ENCODE data around the gene PAPPA2. TPM values are rescaled to one million over a fixed set of nuclear protein-coding genes. Genes with fewer than 3 reads are reported as not detected.

The PAPPA2 gene
- total and polyA plus RNA-seq, 9 of the 15 experiments (the other 6 are each of a cell fraction or from before 2014, with no cell fraction given), result 0.01 to 0.15 (median 0.05) TPM; not detected in 2

DNA sequence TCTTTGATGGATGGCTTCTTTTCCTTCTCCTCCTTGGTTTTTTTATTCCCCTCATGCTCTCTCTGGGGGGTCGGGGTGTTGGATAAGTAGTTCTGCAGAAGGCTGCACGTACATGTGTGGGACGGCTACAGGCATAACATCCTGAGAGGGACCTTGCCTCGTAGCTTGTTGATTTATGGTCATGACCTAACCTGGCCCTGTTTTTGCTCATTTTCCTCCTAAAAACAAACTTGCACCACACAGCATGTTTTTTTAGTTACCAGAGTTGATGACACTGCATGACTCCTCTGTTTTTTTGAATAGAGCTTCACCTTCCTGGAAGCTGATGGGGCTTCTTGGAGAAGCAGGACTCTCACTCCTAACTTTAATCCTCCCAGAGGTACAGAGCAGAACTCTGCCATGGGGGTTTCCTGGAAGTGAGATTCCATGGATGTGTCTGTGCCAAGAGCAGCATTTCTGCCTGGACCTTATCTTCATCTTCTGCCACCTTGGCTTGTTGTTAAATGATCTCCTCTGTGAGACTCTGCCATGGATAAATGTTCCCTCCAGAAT lies 114.7 kb downstream of the PAPPA2 start:
- in situ Hi-C loops (cut with MboI) (no loop called here), intact Hi-C loops (cut with micrococcal nuclease) (no loop called here)
- no peak overlapping the region for H3K9ac ChIP-seq (ENCODE audit: insufficient read depth in 1 of 2, low read depth in 2 of 2, low read length in 2 of 2)
- POLR2A ChIA-PET, result no interaction called here
- DNase-seq (ENCODE audit: extremely low read depth in 1 of 4, low spot score in 3 of 4) (no peak), ATAC-seq (no peak), FAIRE-seq (no peak)
- no peak overlapping the region for H3K4me3 ChIP-seq
- WGBS (ENCODE audit: insufficient coverage, low coverage, missing lambda C conversion rate), result 0% methylated on average over 4 of the region's 4 CpGs
- no peak overlapping the region for H3K27ac ChIP-seq (ENCODE audit: extremely low read depth, low read depth, low read length)
- H3K9me1 ChIP-seq (ENCODE audit: control insufficient read depth, insufficient read depth, low read length), result no peaks in the 10 kb centered on the region
- H3K4me2 ChIP-seq (ENCODE audit: insufficient read depth, low read length), result no peak overlapping the region
- H3K4me1 ChIP-seq (replicated peaks in 1 of 2; ENCODE audit: control insufficient read depth in 2 of 2, insufficient read depth in 2 of 2, low read length in 2 of 2), result no peaks in the 10 kb centered on the region
- no peaks in the 10 kb centered on the region for H3K27me3 ChIP-seq (ENCODE audit: control insufficient read depth in 2 of 2, insufficient read depth in 2 of 2, low read length in 2 of 2)
- H3K9me3 ChIP-seq (replicated peaks; ENCODE audit: control insufficient read depth, insufficient read depth, low read depth, low read length), result no peaks in the 10 kb centered on the region
- CTCF ChIA-PET (ENCODE audit: low intra/inter-chr PET ratio), result no interaction called here
- no peaks in the 10 kb centered on the region for H3K79me2 ChIP-seq (ENCODE audit: control insufficient read depth, insufficient read depth, low read length)
- H4K20me1 ChIP-seq (replicated peaks; ENCODE audit: control insufficient read depth, insufficient read depth, low read length), result no peaks in the 10 kb centered on the region
- H2AFZ ChIP-seq (ENCODE audit: low read depth, low read length), result no peak overlapping the region
- no TSS peak for BruUV-seq (replicated peaks)
- H3K36me3 ChIP-seq (ENCODE audit: control insufficient read depth, insufficient read depth, low read length), result no peaks in the 10 kb centered on the region
- TF ChIP-seq ZNF41 (CRISPR knock-in tag; conservative IDR thresholded peaks at IDR 0.05), result no peak
- TF ChIP-seq ZNF347 (CRISPR knock-in tag; IDR thresholded peaks at IDR 0.05; ENCODE audit: low read depth), result no peak
- TF ChIP-seq MCM5 (IDR thresholded peaks at IDR 0.05; ENCODE audit: low read depth), result no peak
- no peak for TF ChIP-seq WHSC1 (IDR thresholded peaks at IDR 0.05; ENCODE audit: low read length)
- TF ChIP-seq MAFG (tag; conservative IDR thresholded peaks at IDR 0.05), result 0 out of 2 replicates have a peak, but pooled peaks have one; percentile 6
- TF ChIP-seq ILK (tag; IDR thresholded peaks at IDR 0.05; ENCODE audit: borderline replicate concordance, low read depth), result no peak
- no peak for TF ChIP-seq CSDE1 (IDR thresholded peaks at IDR 0.05)
- no peak for TF ChIP-seq LARP7 (IDR thresholded peaks at IDR 0.05)
- no peak for TF ChIP-seq NCOA6 (IDR thresholded peaks at IDR 0.05)
- TF ChIP-seq, protein P1, sequence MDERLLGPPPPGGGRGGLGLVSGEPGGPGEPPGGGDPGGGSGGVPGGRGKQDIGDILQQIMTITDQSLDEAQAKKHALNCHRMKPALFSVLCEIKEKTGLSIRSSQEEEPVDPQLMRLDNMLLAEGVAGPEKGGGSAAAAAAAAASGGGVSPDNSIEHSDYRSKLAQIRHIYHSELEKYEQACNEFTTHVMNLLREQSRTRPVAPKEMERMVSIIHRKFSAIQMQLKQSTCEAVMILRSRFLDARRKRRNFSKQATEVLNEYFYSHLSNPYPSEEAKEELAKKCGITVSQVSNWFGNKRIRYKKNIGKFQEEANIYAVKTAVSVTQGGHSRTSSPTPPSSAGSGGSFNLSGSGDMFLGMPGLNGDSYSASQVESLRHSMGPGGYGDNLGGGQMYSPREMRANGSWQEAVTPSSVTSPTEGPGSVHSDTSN (CRISPR knock-in tag; IDR thresholded peaks at IDR 0.05; ENCODE audit: low read depth), result no peak
- TF ChIP-seq, protein P1 (tag; conservative IDR thresholded peaks at IDR 0.05; ENCODE audit: low read depth), result peak; percentile 30
- TF ChIP-seq, protein P2, sequence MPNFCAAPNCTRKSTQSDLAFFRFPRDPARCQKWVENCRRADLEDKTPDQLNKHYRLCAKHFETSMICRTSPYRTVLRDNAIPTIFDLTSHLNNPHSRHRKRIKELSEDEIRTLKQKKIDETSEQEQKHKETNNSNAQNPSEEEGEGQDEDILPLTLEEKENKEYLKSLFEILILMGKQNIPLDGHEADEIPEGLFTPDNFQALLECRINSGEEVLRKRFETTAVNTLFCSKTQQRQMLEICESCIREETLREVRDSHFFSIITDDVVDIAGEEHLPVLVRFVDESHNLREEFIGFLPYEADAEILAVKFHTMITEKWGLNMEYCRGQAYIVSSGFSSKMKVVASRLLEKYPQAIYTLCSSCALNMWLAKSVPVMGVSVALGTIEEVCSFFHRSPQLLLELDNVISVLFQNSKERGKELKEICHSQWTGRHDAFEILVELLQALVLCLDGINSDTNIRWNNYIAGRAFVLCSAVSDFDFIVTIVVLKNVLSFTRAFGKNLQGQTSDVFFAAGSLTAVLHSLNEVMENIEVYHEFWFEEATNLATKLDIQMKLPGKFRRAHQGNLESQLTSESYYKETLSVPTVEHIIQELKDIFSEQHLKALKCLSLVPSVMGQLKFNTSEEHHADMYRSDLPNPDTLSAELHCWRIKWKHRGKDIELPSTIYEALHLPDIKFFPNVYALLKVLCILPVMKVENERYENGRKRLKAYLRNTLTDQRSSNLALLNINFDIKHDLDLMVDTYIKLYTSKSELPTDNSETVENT (CRISPR knock-in tag; IDR thresholded peaks at IDR 0.05), result no peak
- no peak for TF ChIP-seq MAZ (CRISPR knock-in tag; conservative IDR thresholded peaks at IDR 0.05 in 1 of 2, IDR thresholded peaks at IDR 0.05 in 1 of 2)
